ENCODE results near the gene CADM4.
A peak's percentile ranks its signal among the peaks of the same experiment; 100 is the strongest.

DNA sequence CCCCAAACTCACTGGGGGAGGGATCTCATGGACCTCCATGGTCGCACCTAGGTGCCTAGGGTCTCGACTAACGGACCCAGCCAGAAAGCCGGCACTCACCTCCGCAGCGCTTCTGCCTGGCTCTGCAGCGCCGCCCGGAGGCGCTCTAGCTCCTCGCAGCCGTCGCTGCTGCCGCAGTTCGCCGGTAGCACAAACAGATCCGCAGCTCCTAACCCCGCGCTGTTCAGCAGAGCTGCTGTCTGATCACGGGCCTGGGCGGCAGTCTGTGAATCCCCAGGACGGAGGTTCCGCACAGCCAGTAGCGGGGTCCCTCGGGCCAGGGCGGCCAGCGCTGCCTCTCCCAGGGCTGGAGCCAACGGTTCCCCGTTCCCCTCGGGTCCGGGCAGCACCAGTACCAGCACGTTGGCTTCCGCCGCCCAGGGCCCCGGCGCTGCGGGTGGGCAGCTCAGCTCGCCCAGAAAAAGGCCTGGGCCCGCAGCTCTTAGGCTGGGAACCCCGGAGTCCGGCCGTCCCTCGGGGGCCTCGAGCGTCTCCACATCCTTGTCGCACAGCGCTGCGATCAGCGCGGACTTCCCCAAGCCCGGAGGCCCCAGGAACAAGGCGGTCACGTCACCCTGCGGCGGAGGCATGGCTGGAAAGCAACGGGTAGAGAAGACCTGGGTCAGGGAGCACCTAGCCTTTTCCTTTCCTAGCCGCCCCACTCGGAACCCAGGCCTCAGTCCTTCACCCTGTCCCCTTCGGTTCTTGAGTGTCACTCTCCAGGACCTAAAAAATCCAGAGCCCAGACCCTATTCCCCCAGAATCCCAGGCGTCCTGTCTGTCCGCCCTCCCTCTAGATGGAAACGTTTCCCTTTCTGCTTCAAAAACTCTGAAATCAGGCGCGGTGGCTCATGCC, 44.7 kb downstream of the CADM4 start:
- TF ChIP-seq, protein P1, sequence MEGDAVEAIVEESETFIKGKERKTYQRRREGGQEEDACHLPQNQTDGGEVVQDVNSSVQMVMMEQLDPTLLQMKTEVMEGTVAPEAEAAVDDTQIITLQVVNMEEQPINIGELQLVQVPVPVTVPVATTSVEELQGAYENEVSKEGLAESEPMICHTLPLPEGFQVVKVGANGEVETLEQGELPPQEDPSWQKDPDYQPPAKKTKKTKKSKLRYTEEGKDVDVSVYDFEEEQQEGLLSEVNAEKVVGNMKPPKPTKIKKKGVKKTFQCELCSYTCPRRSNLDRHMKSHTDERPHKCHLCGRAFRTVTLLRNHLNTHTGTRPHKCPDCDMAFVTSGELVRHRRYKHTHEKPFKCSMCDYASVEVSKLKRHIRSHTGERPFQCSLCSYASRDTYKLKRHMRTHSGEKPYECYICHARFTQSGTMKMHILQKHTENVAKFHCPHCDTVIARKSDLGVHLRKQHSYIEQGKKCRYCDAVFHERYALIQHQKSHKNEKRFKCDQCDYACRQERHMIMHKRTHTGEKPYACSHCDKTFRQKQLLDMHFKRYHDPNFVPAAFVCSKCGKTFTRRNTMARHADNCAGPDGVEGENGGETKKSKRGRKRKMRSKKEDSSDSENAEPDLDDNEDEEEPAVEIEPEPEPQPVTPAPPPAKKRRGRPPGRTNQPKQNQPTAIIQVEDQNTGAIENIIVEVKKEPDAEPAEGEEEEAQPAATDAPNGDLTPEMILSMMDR (IDR thresholded peaks at IDR 0.05), result peak in 3 of 4 experiments; percentile 45 to 65 (median 53)
- TF ChIP-seq POLR2A (IDR thresholded peaks at IDR 0.05) (no peak), EP300 (IDR thresholded peaks at IDR 0.05) (no peak), POLR2AphosphoS5 (IDR thresholded peaks at IDR 0.05) (no peak)
